Epithelial cell of esophagus (primary cell): ENCODE results near the gene MGLL.
A peak's percentile ranks its signal among the peaks of the same experiment; 100 is the strongest.

ENCODE experiments used
- DNase-seq: peaks from one replicate; pipeline ENCODE4 v3.0.0; 2010; ENCODE audit warnings: low read depth
- H3K4me3 ChIP-seq: 2 replicates; pipeline ENCODE4 v1.5.1; 2011; ENCODE audit warnings: mild to moderate bottlenecking, low read length, control low read depth
- TF ChIP-seq, protein P1 (sequence below): IDR thresholded peaks from 2 replicates; pipeline ENCODE4 v1.5.1; 2011; ENCODE audit warnings: low read depth, mild to moderate bottlenecking, low read length, control low read depth, inconsistent platforms; ENCODE audit not compliant: insufficient read depth; ENCODE audit errors: missing control alignments

The MGLL gene

DNA sequence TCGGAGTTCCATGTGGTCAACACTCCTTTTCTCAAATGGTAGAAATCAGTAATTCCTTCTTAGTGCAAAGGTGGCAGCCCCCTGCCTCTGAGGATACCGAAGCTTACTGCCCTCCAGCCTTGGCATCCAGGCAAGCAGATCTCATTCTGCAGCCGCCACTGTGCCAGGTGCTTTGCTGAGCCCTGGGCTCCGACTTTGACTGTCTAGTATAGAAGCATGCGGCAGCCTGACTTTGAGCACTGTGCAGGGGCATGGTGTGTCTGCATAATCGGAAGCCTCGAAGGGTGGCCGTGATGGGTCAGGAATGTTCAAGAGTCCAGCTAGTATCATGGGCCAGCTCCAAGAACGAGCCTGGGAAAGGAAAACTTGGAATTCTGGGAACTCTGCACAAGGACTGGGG, 109.9 kb downstream of the MGLL start:
- no peak for DNase-seq
- TF ChIP-seq, protein P1, sequence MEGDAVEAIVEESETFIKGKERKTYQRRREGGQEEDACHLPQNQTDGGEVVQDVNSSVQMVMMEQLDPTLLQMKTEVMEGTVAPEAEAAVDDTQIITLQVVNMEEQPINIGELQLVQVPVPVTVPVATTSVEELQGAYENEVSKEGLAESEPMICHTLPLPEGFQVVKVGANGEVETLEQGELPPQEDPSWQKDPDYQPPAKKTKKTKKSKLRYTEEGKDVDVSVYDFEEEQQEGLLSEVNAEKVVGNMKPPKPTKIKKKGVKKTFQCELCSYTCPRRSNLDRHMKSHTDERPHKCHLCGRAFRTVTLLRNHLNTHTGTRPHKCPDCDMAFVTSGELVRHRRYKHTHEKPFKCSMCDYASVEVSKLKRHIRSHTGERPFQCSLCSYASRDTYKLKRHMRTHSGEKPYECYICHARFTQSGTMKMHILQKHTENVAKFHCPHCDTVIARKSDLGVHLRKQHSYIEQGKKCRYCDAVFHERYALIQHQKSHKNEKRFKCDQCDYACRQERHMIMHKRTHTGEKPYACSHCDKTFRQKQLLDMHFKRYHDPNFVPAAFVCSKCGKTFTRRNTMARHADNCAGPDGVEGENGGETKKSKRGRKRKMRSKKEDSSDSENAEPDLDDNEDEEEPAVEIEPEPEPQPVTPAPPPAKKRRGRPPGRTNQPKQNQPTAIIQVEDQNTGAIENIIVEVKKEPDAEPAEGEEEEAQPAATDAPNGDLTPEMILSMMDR, result no peak
- no peak overlapping the region for H3K4me3 ChIP-seq

DNA sequence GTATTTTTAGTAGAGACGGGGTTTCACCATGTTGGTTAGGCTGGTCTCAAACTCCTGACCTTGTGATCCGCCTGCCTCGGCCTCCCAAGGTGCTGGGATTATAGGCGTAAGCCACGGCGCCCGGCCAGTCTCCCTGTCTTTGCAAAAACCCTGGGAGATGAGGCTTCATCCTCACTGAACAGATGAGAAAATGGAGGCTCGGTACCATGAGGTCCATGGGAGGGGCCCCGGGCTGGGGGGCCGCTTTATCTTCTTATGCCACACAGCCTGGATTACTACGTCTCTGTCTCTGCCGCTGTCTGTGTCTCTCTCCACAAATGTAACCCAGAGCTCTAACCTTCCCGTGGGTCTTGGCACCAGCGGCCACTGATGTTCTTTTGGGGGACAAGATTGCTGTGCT, 110.4 kb downstream of the MGLL start:
- H3K4me3 ChIP-seq, result no peak overlapping the region
- no peak for DNase-seq
- TF ChIP-seq, protein P1, result no peak

DNA sequence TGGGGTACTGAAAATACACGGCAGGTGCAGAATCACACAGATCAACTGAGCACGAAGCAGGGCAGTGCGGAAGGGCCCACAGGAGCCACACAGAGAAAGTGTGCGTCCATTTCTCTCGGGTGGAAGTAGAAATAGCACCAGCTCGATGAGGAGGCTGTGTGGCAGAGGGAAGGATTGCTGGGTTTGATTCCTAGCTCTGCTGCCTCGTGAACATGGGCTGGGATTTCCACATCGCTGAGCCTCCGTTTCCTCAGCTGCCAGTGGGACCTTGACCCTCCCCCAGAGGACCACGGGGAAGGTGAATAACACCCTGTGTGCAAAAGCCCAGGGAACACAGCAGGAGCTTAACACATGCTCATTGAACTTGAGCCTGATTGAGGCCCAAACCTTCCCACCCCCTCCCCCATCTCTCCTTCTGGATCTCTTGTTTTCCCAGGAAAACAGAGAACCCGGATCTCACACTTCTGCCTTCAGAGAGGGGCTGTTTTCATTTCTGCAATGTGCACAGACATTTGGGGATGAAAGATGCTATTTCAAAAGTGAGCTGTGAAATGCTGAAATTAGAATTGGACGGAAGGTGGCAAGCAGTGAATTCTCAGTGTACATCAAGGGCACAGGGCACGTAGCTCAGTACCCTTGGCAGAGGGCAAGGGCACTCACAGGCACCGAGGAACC, 111.2 kb downstream of the MGLL start:
- TF ChIP-seq, protein P1, result no peak
- no peak for DNase-seq
- H3K4me3 ChIP-seq, result no peak overlapping the region

DNA sequence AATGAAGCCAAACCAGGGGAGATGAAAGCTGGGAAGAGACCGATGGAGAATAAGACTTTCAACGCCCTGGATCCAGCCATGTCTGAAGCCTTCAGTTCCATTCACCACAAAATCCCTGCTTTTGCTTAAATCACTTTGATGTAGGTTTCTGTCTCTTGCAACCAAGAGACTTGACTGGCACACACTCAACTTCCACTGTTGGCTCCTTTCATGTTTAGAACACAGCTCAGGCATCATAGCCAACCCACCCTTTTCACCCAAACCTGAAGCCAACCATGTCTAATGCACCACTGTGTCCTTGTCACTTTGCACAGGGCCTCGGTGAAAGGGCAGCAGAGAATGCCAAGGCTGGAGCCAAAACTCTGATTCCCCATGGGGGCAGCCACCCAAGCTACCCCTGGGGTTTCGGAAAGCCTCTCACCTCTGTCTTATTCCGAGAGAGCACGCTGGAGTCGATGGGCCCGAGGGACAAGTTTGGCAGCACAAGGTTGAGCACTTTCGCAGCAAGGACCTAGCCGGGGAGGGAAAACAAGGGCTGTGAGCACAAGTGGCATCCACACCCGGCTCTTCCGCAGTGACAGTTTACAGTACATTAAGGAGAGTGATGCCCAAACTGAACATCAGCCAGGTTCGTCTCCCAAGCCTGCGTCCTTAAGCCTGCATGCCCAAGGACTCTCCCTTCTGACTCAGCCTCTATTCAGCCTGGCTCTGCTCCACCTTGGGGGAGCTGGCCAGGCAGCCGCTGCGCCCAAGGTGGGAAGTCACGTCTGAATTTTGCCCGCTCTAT, 112.0 kb downstream of the MGLL start:
- DNase-seq, result peak; percentile 61
- no peak overlapping the region for H3K4me3 ChIP-seq
- TF ChIP-seq, protein P1, result no peak

DNA sequence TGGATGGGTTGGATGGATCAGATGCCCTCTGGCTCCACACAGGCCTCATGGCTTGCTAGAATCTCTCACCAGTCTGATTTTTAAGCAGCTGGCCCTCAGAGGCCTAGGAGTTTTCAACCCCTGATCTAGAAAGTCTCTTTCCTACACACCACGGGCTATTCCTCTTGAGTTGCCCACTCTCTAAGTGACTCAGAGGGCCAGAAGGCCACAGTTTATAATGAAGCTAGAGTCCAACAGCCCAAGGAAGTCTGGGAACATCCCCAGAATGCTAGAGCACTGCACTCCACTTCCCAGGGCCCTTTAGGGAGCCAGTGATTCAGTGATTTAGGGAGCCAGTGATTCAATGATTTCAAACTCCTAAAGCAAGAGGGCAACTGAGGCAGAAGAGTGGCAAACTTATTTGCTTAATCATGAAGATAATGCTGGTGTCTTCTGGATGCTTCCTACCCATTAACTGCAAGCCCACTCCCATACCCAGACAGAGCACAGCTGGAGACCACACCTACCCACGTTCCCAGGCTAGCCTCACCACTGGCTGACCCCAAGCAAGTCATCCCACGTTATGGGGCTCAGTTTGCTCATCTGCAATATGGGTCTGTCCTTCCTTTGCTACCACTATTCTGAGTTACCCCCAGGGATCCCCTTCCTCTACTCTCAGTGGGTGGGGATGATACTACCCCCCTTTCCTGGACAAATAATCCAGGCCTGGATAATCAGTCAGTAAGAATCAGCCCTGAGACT, 112.8 kb downstream of the MGLL start:
- TF ChIP-seq, protein P1, result no peak
- no peak for DNase-seq
- H3K4me3 ChIP-seq, result no peak overlapping the region

DNA sequence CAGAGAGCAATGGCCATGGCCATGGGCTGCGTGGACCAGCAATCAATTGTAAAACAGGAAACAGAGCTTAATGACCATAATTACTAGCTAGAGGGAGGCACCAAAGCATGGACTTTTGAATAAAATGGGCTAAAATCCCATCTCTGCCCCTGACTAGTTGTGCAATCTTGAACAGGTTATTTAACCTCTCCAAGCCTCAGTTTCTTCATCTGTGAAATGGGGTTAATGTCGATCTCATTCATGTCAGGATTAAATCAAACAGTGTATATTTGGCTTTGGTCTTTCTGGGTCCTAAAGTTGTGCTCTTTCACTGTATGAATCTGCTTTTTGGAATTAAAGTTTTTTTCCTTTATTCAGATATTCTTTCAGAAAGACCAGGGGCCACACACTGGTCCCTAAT, 113.5 kb downstream of the MGLL start:
- TF ChIP-seq, protein P1, result no peak
- no peak overlapping the region for H3K4me3 ChIP-seq
- DNase-seq, result no peak
